ENCODE measurements around the gene CPED1.

CPED1 gene

DNA sequence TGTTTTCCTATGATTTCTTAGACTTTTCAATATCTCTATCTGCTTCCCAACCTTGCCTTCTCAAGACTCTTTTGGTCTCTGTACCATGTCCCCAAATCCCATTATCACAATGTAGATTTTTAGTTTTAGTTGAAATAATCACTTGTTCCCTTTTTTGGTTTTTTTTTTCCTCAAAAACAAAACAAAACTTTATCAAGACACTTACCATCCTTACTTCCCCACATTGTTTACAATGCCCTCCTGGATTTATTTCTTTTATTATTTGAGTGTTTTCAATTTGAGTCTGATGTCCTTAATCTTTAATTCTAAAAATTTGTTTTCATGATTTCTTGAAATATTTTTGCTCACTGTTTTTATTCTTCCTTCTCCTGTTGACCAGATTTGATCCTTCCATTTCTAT is 112.6 kb downstream of the CPED1 start:
- TF ChIP-seq, protein P1, sequence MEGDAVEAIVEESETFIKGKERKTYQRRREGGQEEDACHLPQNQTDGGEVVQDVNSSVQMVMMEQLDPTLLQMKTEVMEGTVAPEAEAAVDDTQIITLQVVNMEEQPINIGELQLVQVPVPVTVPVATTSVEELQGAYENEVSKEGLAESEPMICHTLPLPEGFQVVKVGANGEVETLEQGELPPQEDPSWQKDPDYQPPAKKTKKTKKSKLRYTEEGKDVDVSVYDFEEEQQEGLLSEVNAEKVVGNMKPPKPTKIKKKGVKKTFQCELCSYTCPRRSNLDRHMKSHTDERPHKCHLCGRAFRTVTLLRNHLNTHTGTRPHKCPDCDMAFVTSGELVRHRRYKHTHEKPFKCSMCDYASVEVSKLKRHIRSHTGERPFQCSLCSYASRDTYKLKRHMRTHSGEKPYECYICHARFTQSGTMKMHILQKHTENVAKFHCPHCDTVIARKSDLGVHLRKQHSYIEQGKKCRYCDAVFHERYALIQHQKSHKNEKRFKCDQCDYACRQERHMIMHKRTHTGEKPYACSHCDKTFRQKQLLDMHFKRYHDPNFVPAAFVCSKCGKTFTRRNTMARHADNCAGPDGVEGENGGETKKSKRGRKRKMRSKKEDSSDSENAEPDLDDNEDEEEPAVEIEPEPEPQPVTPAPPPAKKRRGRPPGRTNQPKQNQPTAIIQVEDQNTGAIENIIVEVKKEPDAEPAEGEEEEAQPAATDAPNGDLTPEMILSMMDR (IDR thresholded peaks at IDR 0.05; ENCODE audit: borderline replicate concordance, insufficient read depth, low read depth, low read length), result no peak
- no peak overlapping the region for H3K4me3 ChIP-seq (ENCODE audit: low read depth, low read length)

DNA sequence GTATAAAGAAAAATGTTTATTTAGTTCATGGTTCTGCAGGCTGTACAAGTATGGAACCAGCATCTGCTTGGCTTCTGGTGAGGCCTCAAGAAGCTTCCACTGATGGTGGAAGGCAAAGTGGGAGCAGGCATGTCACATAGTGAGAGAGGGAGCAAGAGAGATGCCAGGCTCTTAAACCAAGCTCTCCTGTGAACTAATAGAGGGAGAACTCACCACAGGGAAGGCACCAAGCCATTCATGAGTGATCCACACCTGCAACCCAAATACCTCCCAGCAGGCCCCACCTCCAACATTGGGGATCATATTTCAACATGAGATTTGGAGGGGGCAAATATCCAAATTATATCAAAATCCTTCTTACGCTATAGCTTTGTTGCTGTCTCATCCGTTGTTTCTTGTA is 113.1 kb downstream of the CPED1 start:
- TF ChIP-seq, protein P1 (IDR thresholded peaks at IDR 0.05; ENCODE audit: borderline replicate concordance, insufficient read depth, low read depth, low read length), result no peak
- no peak overlapping the region for H3K4me3 ChIP-seq (ENCODE audit: low read depth, low read length)

DNA sequence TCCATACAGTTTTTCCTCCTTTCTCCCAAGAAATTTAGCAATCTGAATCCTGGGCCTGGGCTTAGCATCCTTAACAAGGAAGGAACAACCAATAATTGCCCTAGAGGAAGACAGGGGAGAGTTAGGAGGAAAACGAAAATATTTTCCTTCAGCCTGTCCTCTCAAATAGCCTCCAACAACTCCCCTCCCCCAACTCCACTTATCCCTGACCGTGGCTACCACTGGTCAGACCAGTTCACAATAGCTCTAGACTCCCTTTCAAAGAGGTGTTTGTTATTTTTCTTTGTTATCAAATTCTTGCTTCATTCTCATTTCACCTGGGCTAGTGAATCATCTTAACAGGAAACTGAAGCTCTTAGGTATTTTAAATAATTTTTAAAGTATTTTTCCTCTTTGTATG is 114.1 kb downstream of the CPED1 start:
- TF ChIP-seq, protein P1 (IDR thresholded peaks at IDR 0.05; ENCODE audit: borderline replicate concordance, insufficient read depth, low read depth, low read length), result no peak
- H3K4me3 ChIP-seq (ENCODE audit: low read depth, low read length), result no peak overlapping the region

DNA sequence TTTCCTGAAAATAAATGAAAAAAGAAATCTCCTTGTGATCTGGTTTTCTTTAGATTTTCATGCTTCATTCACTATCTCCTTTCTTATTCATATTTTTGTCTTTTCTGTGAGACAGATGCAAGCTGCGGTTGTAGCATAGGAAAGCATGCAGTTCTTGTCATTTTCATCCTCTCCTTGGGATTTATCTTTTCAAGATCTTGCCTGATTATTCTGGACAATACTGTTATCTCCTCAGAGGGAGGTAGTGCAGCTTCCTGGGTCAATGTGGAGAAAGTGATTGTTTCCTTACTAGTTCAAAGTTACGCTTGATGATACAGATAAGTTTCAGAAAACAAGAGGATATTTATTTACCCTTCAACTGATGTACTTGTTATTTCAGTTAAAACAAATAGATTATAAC is 114.6 kb downstream of the CPED1 start:
- no peak overlapping the region for H3K4me3 ChIP-seq (ENCODE audit: low read depth, low read length)
- TF ChIP-seq, protein P1 (IDR thresholded peaks at IDR 0.05; ENCODE audit: borderline replicate concordance, insufficient read depth, low read depth, low read length), result no peak

DNA sequence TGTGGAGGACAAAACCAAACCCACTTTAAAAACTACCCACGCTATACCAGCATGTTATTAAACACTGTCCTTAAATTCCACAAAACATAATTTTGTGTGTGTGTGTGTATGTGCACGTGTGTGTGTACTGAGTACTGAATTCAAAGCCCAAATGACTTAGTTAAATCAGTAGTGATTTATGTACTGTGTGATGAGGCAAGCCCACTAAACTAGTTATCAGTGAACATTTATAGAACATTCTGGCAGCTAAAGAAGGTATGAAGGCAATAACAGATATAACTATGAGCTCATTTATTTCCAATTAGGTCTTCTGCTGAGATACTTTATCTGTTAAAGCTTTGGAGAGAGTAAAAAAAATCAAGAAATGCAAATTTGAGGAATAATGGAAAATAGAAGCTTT is 115.1 kb downstream of the CPED1 start:
- H3K4me3 ChIP-seq (ENCODE audit: low read depth, low read length), result no peak overlapping the region
- TF ChIP-seq, protein P1 (IDR thresholded peaks at IDR 0.05; ENCODE audit: borderline replicate concordance, insufficient read depth, low read depth, low read length), result no peak

DNA sequence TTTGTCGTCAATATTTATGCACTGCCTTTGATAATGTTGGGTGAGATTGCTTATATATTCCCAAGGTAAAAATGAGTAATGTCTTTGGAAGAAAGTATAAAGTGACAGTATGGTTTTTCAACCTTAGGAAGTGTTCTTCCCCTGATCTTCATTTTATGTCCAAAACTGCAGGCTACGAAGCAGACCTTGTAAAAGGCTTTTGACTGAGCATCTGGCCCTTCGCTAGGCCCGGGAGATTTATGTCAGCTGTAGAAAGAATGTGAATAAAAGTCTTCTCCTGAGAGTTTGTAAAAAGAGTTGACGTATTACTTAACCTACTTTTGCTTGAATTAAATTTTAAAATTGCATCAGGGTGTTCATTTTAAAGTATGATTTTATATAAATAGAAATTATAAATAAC is 116.8 kb downstream of the CPED1 start:
- no peak overlapping the region for H3K4me3 ChIP-seq (ENCODE audit: low read depth, low read length)
- TF ChIP-seq, protein P1 (IDR thresholded peaks at IDR 0.05; ENCODE audit: borderline replicate concordance, insufficient read depth, low read depth, low read length), result no peak

DNA sequence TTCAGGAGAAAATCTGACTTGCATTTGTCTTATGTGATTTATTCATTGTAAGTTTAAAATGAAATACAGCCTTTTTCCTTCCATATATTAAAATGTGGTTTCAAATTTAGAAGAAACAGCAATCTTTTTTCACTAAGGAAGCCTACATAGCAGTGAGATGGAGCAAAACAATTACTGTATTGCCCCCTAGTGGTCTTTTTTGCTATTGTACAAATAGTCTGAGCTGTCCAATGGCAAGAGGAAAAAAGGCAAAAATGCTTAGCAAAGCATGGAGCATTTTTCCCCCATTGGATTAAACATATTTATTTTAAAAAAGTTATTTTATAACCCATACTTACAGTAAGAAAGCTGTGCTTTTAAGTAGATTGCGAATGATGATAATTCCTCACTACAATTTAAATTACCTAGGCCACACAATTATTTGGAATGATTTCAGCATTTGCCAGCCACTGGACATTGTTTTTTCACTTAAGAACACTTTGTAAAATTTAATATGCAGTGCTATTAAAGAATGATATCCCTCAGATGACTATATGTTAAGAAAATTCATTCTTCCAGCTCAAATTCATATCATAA is 119.5 kb downstream of the CPED1 start:
- H3K4me3 ChIP-seq (ENCODE audit: low read depth, low read length), result no peak overlapping the region
- TF ChIP-seq, protein P1 (IDR thresholded peaks at IDR 0.05; ENCODE audit: borderline replicate concordance, insufficient read depth, low read depth, low read length), result peak; percentile 37; the same call in 1 of the 2 replicates

All from GM12875 (cell line).